Activated CD8-positive, alpha-beta memory T cell treated with anti-CD3 and anti-CD28 coated beads, Interleukin-2, amount 50 U/mL, for 24 hours (primary cell): ENCODE data around the gene KRTAP26-1.

Experiments used
- DNase-seq: peaks from one replicate; pipeline ENCODE4 v3.0.0-alpha.2; 2020; ENCODE audit errors: extremely low read depth

The KRTAP26-1 gene

GRCh38 chr21:30271611-30272010 is 48.5 kb downstream of the KRTAP26-1 start:
- DNase-seq: no peak

GRCh38 chr21:30271156-30271555 is 49.0 kb downstream of the KRTAP26-1 start:
- DNase-seq: no peak

GRCh38 chr21:30269803-30270530 is 50.1 kb downstream of the KRTAP26-1 start:
- no peak for DNase-seq
